ENCODE measurements around the gene OR8H1.

- TF ChIP-seq CTCF (IDR thresholded peaks at IDR 0.05), result no peak
- TF ChIP-seq POLR2A (IDR thresholded peaks at IDR 0.05), result no peak
Measured at GRCh38 chr11:56333156-56333555, 41.1 kb upstream of the OR8H1 start.

Measured in lower leg skin (tissue), 3 donors.